ENCODE results near the gene RNF130.
A peak's percentile ranks its signal among the peaks of the same experiment; 100 is the strongest.
"Not testable (repeated sequence)": the region's sequence is repeated elsewhere in the genome, so short reads cannot be mapped to it uniquely, and the experiment has no call there.

The RNF130 gene

DNA sequence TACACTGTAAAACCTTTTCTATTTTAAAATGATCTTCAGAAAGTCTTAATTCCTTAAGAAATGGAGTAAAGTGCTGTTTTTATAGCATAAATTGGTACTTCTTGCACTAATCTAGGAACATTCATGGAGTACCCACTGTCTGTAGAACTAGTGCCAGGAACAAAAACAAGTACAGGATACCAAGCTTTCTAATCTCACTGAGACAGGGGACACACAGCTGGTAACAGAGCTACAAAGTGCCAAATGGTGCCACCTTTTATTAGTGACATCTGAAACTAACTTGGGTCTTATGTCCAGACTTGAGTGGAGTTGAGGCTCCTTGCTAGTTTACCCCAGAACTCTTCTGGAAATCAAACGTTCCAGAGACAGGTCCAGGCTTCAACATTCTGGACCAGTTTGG, 57.9 kb downstream of the RNF130 start:
- FAIRE-seq, result no peak

DNA sequence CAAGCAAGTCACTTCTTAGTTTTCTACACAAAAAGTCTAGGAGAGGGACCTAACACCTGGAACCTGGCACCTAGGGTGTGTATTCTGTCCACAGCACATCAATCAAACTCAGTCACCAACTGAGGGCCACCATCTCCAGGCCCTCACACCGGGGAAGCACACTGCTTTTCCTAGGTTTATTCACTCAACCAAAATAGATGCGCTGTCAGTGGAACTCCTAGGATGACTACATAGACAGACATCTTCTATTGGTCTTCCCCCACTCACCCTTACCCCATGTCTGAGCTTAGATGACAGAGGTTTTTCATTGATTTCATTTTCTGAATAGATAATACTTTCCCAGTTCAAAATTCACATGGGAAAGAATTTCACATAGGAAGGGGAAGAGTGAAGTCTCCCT, 59.2 kb downstream of the RNF130 start:
- FAIRE-seq, result no peak

DNA sequence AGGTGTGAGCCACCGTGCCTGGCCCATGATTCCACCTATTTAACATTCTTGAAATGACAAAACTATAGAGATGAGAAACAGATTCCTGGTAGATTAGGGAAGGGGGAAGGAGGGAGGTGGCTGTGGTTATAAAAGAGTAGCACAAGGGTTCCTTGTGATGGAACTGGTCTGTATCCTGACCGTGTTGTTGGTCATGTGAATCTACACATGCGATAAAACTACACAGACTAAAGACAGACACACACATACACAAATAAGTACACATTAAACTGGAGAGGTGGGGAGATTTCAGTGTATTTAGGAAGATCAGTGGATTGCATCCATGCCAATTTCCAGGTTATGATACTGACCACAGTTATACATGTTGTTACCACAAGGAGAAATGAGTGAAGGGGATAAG, 60.9 kb downstream of the RNF130 start:
- FAIRE-seq, result no peak

DNA sequence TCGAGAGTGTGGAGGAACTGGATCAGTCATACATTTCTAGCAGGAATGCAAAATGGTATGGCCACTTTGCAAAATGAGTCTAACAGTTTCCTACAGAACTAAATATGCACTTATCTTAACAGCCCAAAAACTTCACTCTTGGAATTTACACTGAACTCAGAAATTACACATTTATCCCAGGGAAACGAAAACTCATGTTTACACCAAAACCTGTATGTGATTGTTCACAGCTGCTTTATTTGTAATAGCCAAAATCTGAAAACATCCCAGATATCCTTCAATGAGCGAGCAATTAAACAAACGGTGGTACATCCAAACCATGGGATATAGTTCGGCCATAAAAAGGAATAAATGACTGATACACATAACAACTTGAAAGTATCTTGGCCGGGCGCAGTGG, 62.0 kb downstream of the RNF130 start:
- FAIRE-seq, result no peak

DNA sequence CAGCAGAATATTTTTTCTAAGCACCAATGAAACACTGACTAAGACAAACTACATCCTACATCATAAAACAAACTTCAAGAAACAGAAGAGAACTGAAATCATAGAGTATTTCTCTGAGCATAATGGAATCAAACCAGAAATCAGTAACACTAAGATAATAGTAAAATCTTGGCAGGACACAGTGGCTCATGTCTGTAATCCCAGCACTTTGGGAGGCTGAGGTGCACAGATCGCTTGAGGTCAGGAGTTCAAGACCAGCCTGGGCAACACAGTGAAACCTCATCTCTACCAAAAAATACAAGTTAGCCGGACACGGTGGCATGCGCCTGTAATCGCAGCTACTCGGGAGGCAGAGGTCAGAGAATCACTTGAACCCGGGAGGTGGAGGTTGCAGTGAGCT, 63.1 kb downstream of the RNF130 start:
- no peak for FAIRE-seq

DNA sequence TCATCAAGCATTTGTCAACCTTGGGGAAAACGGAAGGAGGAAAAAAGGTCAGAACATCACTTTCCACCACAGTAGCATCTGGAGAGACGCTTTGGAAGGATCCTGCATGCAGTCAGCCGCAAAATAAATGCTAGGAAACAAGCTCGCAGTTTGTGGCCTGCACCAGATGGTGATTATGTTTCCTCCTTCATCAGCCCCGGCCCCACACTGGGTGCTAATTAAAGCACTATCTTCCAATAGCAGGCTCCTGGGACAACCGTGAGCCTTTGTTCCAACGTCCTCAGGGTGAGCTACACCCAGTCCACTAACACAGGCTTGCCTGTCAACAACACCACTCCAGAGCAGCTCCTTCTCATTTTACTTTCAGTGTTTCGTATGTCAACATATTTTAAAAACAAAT, 64.0 kb downstream of the RNF130 start:
- peak; percentile 87 for FAIRE-seq

DNA sequence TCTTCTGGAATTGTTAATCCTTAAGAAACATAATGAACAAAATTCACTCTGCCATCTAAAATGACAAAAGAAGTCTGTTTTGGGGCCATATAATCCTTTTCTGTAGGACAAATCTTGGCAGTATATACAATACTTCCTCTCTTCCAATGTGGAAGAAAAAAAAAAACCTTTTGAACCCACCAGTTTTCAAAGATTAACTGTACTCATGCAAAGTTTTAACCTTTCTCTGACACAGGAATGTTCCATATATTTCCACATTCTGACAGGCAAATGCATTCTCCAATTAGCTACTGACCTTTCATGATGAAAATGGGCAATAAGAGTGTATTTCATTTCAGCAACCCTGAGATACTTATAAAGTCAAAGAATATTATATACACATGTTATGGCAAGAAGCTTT, 65.4 kb downstream of the RNF130 start:
- no peak for FAIRE-seq

DNA sequence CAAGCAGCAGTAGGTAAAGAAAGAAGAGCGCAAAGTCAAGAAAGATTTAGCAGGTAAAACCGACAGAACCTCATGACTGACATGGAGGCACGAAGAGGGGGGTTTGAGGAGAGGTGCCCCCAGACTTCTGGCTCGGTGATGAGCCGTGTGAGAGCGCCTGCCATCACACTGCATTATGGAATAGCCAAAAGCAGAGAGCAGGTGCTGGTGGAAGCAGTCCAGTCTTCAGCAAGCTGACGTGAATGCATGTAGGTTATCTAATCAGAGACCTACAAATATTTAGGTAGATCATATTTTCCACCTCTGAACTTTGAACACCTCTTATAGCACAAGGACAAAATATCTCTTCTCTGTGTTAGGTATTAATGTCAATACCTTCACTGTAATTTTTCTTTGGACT, 68.4 kb downstream of the RNF130 start:
- FAIRE-seq, result no peak

DNA sequence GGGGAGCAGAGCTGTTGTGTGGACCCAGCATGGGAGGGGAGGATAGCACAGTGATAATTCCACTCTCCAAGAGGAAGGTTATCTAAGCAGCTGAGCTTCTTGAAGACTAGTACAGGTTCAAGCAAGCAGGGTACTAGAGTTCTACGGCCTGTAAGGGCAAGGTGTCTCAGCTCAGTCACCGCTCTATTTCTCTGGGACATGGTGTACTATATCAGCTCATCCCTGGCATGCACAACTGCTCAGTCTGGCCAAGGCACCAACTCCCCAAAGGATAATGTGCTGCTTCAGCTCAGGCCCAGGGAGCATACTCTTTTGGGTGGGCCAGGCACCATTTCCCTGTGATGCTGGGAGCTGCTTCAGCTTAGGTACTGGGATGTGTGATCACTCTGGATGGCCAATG, 69.8 kb downstream of the RNF130 start:
- no peak for FAIRE-seq

DNA sequence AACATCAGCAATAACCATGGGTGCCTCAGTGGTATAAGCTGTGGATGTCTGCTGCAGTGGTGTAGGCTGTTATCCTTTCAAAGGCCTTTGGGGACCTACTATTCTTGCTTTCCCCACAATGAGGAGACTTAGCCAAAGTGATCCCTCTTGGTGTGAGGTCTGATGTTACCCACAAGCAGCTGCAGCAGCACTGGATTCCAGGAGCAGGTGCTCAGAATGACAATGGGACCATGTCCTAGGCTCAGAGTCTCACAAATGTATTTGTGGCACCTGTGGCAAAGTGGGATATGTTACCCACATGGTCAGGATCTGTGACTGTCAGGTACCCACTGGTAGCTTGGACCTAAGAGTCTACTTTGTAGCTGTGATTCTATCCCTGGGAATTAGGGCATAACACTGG, 70.4 kb downstream of the RNF130 start:
- no peak for FAIRE-seq

DNA sequence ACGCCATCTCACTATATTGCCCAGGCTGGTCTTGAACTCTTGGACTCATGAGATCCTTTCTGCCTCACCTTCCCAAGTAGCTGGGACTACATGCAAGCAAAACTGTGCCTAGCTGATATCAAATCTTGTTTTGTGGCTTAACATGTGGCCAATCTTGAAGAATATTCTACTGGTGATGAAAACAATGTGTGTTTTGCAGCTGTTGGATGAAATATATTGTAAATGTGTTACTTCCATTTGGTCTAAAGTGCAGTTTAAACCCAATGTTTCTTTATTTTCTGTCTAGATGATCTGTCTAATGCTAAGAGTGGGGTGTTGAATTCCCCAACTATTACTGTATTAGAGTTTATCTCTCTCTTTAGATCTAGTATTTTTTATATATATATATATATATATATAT, 73.1 kb downstream of the RNF130 start:
- no peak for FAIRE-seq

DNA sequence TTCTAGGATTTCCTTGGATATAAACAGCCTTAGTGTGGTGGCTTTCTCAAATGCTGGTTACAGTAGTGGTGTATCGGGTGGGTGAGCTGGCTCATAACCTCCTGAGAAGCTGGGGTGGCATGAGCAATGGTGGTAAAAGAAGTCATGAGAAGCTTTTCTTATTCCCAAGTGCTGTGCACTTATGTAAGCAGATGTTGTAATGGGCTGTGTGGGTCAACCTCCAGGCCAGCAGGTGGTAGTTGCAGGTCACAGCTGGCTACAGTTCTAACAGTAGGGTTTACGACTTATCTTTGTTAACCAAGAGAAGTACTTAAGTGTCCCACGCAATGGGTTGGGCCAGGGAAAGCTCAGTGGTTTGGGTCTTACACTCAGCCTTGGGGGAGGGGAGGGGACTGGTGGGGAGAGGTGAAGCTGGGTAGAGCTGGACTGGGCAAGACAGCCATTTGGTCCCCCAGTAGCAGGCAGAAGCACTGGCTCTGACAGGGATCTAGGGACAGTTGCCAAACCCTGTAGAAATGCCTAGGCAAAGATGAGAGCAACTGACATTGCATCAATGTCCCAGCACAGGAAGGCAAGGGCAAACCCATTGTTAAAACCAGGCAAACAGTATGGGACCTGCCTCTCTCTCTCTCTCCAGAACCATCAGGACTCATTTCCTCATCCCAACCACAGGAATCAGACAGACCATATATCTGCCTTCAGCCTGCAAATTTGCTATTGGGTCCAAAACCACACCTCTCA, 76.8 kb downstream of the RNF130 start:
- FAIRE-seq, result no peak

DNA sequence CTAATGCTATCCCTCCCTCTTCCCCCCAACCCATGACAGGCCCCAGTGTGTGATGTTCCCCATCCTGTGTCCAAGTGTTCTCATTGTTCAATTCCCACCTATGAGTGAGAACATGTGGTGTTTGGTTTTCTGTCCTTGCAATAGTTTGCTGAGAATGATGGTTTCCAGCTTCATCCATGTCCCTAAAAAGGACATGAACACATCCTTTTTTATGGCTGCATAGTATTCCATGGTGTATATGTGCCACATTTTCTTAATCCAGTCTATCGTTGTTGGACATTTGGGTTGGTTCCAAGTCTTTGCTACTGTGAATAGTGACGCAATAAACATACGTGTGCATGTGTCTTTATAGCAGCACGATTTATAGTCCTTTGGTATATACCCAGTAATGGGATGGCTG, 78.7 kb downstream of the RNF130 start:
- not testable (repeated sequence) for FAIRE-seq

DNA sequence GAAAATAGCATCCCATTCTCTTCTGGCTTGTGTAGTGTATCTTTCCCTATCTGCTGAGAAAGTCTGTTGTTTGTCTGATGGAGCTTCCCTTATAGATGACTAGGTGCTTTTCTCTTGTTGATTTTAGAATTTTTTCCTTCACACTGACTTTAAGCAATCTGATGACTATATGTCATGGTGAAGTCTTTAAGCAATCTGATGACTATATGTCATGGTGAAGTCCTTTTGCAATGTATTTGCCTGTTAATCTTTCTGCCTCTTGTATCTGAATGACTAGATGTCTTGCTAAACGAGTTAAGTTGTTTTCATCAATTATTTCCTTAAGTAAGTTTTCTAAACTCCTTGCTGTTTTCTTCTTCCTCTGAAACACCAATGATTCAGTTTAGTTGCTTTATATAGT, 80.5 kb downstream of the RNF130 start:
- FAIRE-seq, result no peak

DNA sequence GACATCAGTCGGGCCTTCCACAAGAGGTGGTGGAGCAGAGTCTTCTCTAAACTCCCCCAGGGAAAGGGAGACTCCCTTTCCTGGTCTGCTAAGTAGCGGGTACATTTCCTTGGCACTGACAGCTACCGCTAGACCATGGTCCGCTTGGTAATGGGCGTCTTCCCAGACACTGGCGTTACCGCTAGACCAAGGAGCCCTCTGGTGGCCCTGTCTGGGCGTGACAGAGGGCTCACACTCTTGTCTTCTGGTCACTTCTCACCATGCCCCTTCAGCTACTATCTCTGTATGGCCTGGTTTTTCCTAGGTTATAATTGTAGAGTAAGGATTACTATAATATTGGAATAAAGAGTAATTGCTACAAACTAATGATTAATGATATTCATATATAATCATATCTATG, 81.0 kb downstream of the RNF130 start:
- FAIRE-seq, result not testable (repeated sequence)

DNA sequence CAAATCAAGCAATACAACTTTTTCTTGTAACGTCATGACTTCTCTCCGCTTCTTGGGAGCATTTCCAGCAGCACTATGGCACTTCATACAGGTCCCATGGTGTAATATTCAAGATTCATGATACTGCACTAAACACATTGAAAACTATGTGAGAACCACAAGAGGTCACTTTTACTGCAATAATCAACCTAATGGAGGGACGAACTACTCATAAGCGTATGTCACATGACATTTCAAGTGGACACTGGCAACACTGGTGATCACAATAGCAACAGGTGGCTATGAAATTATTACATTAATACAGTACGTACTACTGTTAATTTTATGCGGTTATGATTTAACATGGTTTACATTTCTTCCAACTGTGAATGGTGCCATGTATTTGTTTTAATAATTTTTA, 85.2 kb downstream of the RNF130 start:
- no peak for FAIRE-seq

DNA sequence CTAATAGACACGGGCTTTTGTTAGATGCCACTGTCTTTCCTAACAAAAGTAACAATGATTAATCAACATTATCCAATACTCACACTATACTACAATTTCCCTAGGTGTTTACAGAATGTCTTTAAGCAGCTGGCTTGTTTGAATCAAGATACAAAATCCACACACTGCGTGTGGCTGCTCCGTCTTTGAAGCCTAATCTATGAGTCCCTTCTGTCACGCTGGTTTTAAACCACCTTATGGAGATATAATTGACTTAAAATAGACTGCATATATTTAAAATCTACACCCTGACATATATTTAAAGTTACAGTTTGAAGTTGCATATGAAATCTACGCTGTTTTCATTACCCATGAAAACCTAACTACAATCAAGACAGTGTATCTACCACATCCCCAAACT, 89.9 kb downstream of the RNF130 start:
- FAIRE-seq, result no peak

DNA sequence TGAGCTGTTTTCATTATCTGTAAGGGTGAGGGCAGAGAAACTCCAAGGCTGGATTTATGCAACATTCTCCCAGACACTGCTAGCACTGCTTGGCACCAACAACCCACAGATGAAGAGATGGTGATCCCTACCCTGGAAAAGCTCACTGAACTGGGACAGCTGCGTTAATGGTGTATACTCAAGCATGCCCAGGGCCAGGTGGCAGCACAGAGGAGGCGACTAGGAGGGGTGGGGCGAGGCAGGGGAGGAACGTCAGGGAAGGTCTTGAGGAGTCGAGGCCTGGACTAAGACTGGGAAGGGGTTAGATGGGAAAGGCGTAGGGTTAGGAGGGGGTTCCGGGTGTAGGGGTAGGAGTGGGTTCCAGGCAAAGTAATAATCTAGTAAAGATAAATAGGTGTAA, 90.8 kb downstream of the RNF130 start:
- no peak for FAIRE-seq

DNA sequence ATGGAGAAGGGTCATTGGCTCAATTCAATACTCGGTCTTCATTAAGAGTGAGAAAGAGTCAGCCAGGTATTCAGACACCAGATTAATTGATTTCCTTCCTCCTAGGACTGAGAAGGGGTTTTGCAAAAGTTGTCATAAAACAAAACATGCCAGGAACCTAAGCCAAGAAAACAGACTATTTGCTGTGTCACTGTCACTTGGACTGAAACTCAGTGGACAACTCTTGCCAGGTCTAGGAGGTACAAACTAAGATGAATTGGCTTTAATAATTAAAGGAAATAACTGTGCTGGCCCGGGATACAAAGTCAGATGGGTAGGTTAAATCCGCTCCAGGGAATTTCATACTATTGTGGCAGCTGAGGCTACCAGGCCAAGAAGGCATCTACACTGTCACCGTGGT, 92.8 kb downstream of the RNF130 start:
- FAIRE-seq, result no peak

DNA sequence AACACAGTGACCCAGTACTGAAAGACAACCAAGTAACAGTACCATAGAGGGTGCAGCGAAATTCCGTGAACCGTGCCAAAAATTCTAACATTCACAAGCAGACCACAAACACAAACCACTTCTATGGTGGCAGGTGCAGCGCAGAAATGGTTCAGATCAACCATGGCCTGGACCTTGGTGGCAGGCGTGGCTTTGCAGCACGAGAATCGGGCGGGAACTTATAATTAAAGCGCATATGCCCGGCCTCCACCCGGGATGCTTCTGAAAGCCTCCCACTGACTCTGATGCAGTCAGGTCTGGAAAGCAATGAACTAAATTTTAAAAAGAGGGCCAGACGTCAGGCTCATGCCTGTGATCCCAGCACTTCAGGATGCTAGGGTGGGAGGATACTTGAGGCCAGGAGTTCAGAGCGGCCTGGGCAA, 95.8 kb downstream of the RNF130 start:
- no peak for FAIRE-seq

DNA sequence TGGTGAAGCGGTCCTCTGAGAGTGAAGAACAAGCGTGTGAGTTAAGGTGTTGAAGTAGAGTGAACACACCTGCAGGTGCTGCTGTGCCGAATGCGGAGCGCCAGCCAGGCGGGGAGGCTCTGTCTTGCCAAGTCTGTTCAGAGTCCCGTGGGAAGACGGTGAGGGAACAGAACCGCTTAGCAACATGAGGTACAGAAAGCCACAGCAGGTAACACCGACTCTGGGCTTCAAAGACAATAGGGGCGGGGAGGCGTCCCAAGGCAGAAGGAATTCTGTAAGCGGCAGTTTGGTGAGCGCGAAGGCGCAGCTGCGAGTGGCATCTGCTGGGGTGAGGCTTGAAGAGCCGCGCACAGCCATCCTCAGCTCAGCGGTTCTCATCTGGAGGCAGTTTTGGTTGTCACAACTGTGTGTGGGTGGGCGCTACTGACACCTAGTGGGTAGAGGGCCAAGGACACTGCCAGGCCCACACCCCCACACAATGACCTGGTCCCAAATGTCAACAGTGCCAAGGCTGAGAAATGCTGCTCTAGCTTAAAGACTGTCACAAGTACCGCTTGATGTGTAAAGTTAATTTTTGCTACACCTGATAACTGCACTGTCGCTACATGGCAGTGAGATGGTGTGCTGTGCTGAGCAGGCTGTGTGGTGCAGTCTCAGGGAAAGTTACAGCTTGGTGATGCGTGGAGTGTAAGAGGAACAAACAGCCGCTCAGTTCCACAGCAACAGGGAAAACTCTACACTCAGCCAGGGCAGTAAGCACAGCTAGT, 96.4 kb downstream of the RNF130 start:
- no peak for FAIRE-seq

DNA sequence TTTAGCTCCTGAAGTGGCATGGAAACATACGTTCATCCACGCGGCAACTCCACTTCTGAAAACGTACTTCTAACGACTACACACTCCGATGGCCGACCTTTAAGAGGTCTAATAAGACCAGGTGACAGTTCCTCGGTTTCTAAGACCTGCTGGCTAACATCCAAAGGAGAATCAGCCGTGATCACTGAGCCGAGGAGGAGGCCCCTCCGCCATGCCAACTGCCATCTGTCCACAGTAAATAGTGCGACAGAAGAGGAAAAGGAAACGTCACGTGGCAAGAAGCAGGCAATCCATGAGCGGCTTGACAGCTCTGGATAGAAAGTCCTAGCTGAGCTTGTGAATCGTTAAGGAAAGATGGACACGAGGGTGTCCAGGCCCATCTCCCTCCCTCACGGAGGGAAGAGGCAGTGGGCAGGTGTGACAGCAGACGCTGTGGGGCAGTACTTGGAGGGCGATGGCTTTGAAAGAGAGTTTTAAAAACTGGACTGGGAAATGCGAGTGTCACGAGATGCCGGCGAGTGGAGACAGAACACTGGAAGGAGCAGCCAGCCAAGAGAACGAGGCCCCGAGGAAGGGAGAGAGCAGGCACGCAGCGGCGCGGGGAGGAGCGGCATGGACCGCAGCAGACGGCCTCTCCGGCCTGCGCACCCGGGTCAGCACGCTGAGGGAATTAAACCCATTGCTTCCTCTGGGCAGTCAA, 97.2 kb downstream of the RNF130 start:
- peak; percentile 97 for FAIRE-seq

DNA sequence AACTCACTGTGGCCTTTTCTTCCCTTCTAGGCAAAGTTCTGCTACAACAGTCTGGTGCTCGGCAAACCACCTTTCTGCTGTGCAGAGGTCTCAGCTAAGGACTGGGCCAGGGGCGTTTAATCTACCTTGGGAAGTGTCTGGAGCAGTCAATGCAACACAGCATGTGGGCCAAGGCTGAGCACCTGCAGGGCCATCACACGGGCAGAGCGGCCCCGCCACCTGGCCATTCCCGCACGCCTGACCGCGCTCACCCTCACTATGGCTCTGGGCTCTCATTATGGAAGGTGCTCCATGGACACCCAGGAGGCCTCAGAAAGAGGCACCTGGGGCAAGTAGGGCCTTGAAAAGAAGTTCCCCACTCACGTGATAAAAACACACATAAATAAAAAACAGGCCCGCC, 98.2 kb downstream of the RNF130 start:
- no peak for FAIRE-seq

DNA sequence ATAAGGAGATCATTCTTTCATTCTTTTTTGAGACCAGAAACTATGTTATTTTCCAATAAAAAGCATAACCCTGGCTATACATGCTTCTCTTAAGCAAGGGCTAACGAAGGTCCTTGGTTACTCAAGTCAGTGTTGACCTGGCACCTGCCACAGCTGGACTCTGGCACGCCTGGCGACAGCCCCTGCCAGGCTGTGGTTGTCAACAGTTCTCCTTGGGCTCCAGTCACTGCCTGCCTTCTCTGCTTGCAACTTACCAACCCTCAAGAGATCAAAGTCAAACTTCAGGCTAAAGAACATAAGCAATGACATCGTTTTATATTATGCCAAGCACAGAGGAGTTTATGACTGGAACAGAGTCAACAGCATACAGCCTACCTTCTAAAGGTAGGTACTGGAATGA, 102.4 kb downstream of the RNF130 start:
- no peak for FAIRE-seq

Data from islet of Langerhans (tissue), 1 donor.